Activated CD4-positive, alpha-beta T cell treated with anti-CD3 and anti-CD28 coated beads, Interleukin-2, Interleukin-4, amounts not matched to agents 100 ng/mL and 50 ng/mL, durations not matched to agents 16 hours and 8 hours (primary cell): ENCODE measurements around the gene RAB25.
A peak's percentile ranks its signal among the peaks of the same experiment; 100 is the strongest.
"Not testable (repeated sequence)": the region's sequence is repeated elsewhere in the genome, so short reads cannot be mapped to it uniquely, and the experiment has no call there.

ENCODE experiments used
- DNase-seq: peaks from one replicate; pipeline ENCODE4 v3.0.0-alpha.2; 2020; ENCODE audit warnings: low spot score

RAB25 gene

GRCh38 chr1:156060937-156061636 is at the start of gene RAB25:
TSS of gene RAB25 (plus strand) at chr1:156061160. CDS start at chr1:156061401, 241 bp downstream.
- no peak for DNase-seq

DNA sequence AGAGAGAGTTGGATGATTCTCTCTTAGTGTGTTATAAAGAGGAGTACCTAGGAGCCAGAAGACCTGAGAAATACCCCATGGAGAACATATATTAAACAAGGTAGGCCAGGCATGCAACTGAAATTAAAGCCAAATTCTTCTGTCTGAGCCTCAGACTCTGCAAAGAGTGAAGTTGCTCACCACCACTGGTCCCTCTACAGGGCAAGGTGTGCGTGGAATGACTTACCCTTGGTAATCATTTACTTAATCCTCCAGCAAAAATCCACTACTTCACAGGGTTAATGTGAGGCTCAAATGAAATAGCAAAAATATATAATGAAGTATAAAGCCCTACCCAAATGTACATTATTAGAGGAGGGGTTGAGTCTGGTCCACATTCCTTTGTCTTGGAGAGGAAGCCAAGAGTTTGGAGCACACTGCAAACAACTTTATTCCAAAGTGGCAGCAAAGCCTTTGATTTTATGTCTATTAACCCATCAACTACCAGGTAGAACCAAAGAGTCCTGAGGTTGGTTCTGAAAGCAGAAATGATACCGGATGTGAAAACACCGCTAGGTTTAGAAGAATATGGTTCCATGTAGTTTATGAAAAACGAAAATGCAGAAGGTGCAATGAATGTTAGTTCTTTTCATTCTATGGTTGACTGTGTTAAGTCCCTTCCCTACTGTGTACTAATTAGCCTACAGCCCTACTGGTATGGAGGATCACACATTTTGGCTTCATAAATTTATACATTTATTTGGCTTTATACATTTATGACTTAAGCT is 48.7 kb upstream of the RAB25 start:
- DNase-seq, result no peak

GRCh38 chr1:156014829-156015228 is 46.1 kb upstream of the RAB25 start:
- no peak for DNase-seq

GRCh38 chr1:156019946-156020292 is 41.0 kb upstream of the RAB25 start:
- DNase-seq, result no peak

DNA sequence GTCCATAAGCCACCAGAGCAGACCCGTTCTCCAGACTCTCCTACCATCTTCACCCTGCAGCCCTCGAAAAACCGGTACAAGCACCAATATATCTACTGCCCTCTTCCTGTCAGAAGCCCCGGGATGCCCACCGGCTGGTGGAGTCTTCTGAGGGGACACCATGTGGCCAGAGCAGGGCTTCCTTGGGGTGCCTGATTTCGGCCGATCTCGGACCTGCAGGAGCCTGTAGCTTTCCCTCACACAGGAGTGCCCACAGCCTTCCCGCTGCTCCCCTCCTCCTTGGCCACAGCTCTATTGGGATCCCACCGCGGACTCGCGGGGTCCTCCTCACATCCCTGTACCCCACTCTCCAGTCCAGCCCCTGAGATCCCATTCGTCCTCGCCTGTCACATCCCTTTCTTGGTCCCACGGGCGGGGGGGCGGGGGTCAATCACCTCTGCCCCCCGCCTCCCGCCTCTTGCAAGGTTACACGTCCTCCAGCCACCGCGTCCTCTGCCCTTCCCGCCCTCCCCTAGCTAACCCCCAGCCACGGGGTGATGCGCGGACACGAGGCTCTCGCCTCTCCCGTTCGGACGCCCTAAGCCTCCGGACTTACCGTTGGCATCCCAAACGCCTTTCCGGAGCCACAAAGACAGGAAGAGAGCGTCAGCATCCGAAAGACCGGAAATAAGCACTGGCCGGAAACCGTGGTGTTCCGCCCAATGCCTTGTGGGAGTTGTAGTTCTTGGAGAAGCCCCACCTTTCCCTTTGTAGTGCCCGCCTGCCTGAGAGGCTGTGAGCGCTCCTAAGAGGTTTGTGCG is 40.5 kb upstream of the RAB25 start, which contains the start of gene SSR2:
SSR2 (minus strand) TSS at position 659 of the 800 bp plus-strand sequence. CDS start 784 bp downstream, outside the sequence.
- peak; percentile 94 for DNase-seq

- no peak for DNase-seq
Observed at GRCh38 chr1:156021093-156021428, 39.9 kb upstream of the RAB25 start.

DNA sequence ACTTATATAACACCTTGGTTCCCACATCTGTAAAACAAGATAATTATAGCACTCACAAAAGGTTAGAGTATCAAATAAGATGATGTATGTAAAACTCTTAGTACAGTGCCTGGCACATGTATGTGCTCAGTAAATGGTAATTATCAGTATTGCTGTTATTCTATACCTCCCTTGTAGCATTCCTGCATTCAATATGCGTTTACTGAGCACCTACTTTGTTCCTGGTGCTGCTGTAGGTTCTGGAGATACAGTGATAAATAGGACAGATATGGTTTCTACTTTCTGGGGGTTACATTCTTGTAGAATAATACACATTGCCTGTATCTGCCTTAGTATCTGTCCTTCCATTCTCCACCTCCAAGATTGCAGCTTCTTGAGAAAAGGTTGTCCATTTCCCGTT is 39.0 kb upstream of the RAB25 start:
- no peak for DNase-seq

- DNase-seq, result no peak
Observed at GRCh38 chr1:156024801-156025200, 36.2 kb upstream of the RAB25 start.

- peak; percentile 22 for DNase-seq
Observed at GRCh38 chr1:156025876-156026275, 35.1 kb upstream of the RAB25 start.

DNA sequence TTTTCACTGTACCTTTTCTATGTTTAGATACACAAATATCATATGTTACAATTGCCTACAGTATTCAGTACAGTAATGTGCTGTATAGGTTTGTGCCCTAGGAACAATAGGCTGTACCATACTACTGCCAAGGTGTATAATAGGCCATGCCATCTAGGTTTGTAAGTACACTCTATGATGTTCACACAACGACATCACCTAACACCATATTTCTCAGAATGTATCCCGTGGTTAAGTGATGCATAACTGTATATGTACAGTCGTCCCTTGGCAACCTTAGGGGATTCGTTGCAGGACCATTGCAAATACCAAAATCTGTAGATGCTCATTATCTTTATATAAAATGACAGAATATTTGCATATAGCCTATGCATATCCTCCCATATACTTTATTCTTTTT is 34.4 kb upstream of the RAB25 start:
- DNase-seq, result peak; percentile 20

GRCh38 chr1:156033011-156033410 is 27.9 kb upstream of the RAB25 start:
- DNase-seq, result no peak

DNA sequence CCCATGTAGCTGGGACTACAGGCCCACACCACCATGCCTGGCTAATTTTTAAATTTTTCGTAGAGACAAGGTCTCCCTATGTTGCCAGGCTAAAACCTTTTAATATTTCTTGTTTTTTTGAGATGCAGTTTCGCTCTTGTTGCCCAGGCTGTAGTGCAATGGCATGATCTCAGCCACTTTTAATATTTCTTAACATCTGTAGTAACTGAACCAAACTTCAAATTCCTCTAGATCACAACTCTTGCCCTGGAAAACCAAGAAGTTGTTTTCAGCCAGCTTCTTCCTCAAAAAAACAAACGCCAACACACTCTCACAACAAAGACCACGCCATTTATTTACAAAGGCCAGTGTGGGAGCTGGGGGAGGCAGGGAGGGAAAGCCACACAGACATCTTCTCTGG is 26.0 kb upstream of the RAB25 start:
- not testable (repeated sequence) for DNase-seq

DNA sequence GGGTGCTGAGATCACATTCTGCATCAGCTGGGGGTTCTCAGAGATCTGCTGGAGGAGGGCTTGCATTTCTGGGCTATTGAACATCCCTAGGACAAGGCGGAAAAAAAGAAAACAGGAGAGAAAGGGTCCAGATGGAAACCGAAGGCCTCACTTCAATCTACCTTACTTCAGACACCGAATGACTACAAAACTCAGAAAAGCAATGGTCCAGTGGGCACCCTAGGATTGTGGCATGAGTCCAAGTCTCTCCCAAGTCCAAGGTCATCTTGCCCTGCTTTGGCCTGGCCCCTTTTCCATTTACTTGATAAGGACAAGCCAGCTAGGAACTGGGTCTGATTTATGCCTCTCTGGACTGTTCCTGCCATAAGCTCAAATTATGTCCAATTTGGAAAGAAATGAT is 18.1 kb upstream of the RAB25 start:
- no peak for DNase-seq

DNA sequence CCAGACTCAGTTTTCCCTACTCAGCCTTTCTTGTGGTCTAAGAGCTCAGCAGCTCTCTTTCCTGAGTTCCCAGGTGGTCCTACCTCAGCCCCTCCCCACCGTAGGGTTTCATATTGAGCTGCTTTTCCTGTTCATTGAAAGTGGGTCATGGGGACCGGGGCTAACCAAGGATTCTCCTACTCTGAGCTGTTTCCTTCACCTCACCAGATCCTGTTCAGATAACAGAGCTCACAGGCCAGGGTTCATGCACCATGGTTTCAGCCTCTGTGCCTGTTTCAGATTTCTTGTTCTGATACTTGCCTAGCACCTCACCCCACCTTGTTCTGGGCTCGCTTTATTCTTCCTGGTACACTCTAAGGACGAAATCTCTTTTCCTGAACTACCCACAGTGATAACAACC is 15.9 kb upstream of the RAB25 start:
- peak; percentile 52 for DNase-seq

DNA sequence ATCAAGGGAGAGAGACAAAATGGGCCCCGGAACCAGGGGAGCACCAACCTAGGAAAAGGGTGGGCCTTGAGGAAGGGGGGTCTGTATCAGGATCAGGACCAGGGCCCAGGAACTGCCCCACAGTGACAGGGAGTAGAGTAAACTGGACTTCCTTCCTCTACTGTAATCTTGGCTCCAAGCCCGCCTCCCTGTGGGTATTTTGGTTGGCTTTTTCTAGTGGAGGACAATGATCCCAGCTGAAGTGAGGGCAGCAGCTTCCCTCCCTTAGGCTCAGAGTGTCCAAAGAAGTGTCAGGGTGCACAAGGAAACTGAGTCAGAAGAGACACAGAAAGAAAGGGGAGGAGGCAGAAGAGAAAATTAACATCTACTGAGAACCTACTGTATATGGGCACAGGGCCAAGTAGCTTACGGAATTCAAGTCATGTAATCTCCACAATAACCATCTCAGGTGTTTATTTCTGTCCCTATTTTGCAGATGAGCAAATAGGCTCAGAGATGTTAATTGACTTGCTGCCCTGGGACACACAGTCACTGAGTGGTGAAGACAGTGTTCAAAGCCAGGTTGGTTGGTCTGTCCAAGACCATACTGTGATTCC is 12.2 kb upstream of the RAB25 start:
- DNase-seq, result no peak

GRCh38 chr1:156050376-156050775 is 10.6 kb upstream of the RAB25 start:
- DNase-seq, result no peak

- no peak for DNase-seq
Observed at GRCh38 chr1:156051011-156051725, 9.8 kb upstream of the RAB25 start.

GRCh38 chr1:156052862-156053767 is 7.8 kb upstream of the RAB25 start:
- DNase-seq, result peak; percentile 61

DNA sequence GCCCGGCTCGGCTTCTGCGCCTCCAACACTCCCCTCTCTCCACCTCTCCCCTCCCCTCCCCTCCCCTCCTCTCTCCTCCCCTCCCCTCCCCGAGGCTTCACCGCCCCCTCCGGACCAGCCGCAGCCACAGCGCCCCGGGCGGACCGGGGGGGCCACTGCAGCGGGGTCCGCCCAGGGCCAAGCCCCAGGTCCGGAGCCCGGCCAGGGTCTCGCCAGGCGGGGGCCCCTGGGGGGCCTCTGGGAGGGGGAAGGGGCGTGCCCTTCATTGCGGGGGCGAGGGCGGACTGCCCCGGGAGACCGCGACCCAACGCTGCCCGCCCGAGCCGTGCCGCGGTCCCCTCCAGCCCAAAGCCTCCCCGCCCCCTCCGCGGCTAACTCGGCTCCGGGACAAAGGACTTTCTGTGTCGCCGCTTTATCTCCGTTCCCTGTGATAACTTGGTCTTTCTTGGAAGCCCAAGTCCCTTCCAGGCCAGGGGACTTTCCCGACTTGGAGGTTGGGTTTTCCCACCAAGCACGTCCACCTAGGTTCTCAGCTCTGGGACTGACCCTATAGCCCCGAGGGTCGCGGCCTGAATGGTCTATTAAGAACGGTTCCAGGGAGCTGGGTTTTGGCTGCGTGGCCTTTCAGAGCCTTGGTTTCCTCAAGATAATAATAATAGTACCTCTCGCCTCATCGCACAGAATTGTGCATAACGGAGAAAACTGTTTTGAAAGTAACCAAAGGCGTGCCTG is 7.0 kb upstream of the RAB25 start, which contains the start of gene UBQLN4:
UBQLN4 (minus strand) TSS at position 31 of the 732 bp plus-strand sequence. CDS start 97 bp downstream, outside the sequence.
- DNase-seq, result peak; percentile 90
